PC-9 (cell line): ENCODE results near the gene CYP39A1. TPM values are rescaled to one million over a fixed set of nuclear protein-coding genes. Genes with fewer than 3 reads are reported as not detected.

Experiments used
- BruUV-seq: library from RNA; stranded (reverse); fragments of 400-500 nt; replicated peaks from 2 replicates; lab custom pipeline; 2021; lab: Mats Ljungman, UMichigan
- CTCF ChIA-PET: fragments of 300-600 bp; sonication (Branson Sonifier 250); formaldehyde crosslinking; loops from one replicate; lab custom pipeline; 2022; ENCODE audit warnings: antibody characterized with exemption; lab: Charles Lee
- POLR2A ChIA-PET: fragments of 300-600 bp; sonication (Branson Sonifier 250); formaldehyde crosslinking; loops from one replicate; lab custom pipeline; 2022; ENCODE audit warnings: antibody characterized with exemption; ENCODE audit not compliant: unreplicated experiment; lab: Charles Lee
- DNase-seq, 2 experiments: peaks; one replicate each; pipeline versions ENCODE4 v3.0.0 to v3.0.0-alpha.2; 2015 to 2022; ENCODE audit warnings: mixed read lengths in 1 of 2
- H2AFZ ChIP-seq: fragments of 200-600 bp; sonication (generic); 2 replicates; pipeline ENCODE4 v1.8.1; 2017; ENCODE audit warnings: antibody characterized with exemption
- H3F3A ChIP-seq: fragments of 200-600 bp; sonication (generic); 2 replicates; pipeline ENCODE4 v1.8.1; 2017; ENCODE audit warnings: antibody characterized with exemption, mild to moderate bottlenecking, low read depth; ENCODE audit not compliant: insufficient read depth
- H3K27ac ChIP-seq: fragments of 200-600 bp; sonication (generic); 2 replicates; pipeline ENCODE4 v1.6.1; 2016; ENCODE audit warnings: mixed run types
- H3K27me3 ChIP-seq: fragments of 200-600 bp; sonication (generic); 2 replicates; pipeline ENCODE4 v1.6.1; 2016; ENCODE audit warnings: low read depth, mixed run types; ENCODE audit not compliant: insufficient read depth
- H3K36me3 ChIP-seq: fragments of 200-600 bp; sonication (generic); 2 replicates; pipeline ENCODE4 v1.6.1; 2016; ENCODE audit warnings: low read depth, mixed run types
- H3K4me1 ChIP-seq: fragments of 200-600 bp; sonication (generic); replicated peaks from 2 replicates; pipeline ENCODE4 v1.6.1; 2016; ENCODE audit warnings: mixed run types; ENCODE audit not compliant: insufficient read depth
- H3K4me2 ChIP-seq: fragments of 200-600 bp; sonication (generic); 2 replicates; pipeline ENCODE4 v1.6.1; 2017; ENCODE audit warnings: mixed run types
- H3K4me3 ChIP-seq: fragments of 200-600 bp; sonication (generic); 2 replicates; pipeline ENCODE4 v1.6.1; 2016; ENCODE audit warnings: mixed run types
- H3K79me2 ChIP-seq: fragments of 200-600 bp; sonication (generic); 2 replicates; pipeline ENCODE4 v1.6.1; 2017; ENCODE audit warnings: low read depth, mixed run types
- H3K9me2 ChIP-seq: fragments of 200-600 bp; sonication (generic); 2 replicates; pipeline ENCODE4 v1.8.1; 2017; ENCODE audit warnings: mild to moderate bottlenecking; ENCODE audit not compliant: insufficient read depth
- H3K9me3 ChIP-seq: fragments of 200-600 bp; sonication (generic); 2 replicates; pipeline ENCODE4 v1.8.1; 2016; ENCODE audit warnings: low read depth; ENCODE audit not compliant: insufficient read depth
- H4K20me1 ChIP-seq: fragments of 200-600 bp; sonication (generic); 2 replicates; pipeline ENCODE4 v1.8.1; 2017; ENCODE audit not compliant: insufficient read depth
- CTCF ChIP-seq: fragments of 200-600 bp; sonication (generic); conservative IDR thresholded peaks from 2 replicates; pipeline ENCODE4 v1.6.1; 2017; ENCODE audit warnings: mixed run types, antibody characterized with exemption, mild to moderate bottlenecking, moderate library complexity
- EZH2 ChIP-seq: fragments of 200-600 bp; sonication (generic); IDR thresholded peaks from 2 replicates; pipeline ENCODE4 v1.8.0; 2017; ENCODE audit warnings: antibody characterized with exemption, low read depth
- intact Hi-C: fragments of 100-400 bp; cut with micrococcal nuclease; formaldehyde crosslinking; loops from one replicate; pipeline ENCODE4 v1.10.0; 2022; ENCODE audit not compliant: unreplicated experiment
- total RNA-seq: library from RNA; stranded (reverse); gene quantifications from 2 replicates; pipeline ENCODE4 v1.2.3, GENCODE V29; 2021

CYP39A1 gene
- total RNA-seq, 1 experiment from 2014 or later: 5.6 TPM

GRCh38 chr6:46626976-46627375 is 25.6 kb downstream of the CYP39A1 start:
- Histone ChIP-seq H3K4me1 (peaks cover 7% of the 10 kb centered on the region; the same call in 1 of the 2 replicates), H2AFZ (no peak overlapping the region), H3F3A (no peaks in the 10 kb centered on the region; the same call in 1 of the 2 replicates), H4K20me1 (no peaks in the 10 kb centered on the region), H3K9me2 (no peaks in the 10 kb centered on the region), H3K27ac (no peak overlapping the region), H3K79me2 (no peaks in the 10 kb centered on the region), H3K4me3 (no peak overlapping the region), H3K9me3 (no peaks in the 10 kb centered on the region), H3K27me3 (no peaks in the 10 kb centered on the region), H3K4me2 (no peak overlapping the region), H3K36me3 (no peaks in the 10 kb centered on the region)
- TF ChIP-seq EZH2: no peak
- TF ChIP-seq CTCF: no peak
- ChIA-PET POLR2A (no interaction called here), CTCF (no interaction called here)
- intact Hi-C loops: loop anchor here (1.0 kb wide), 3 partner anchors 154 to 537 kb away; no protein-coding TSS in a partner anchor
- no peak for DNase-seq
- no TSS peak for BruUV-seq

GRCh38 chr6:46626228-46626909 is 26.2 kb downstream of the CYP39A1 start:
- peak in 1 of 2 experiments; percentile 61 for DNase-seq
- Histone ChIP-seq H3K27ac (no peak overlapping the region), H3K36me3 (no peaks in the 10 kb centered on the region), H4K20me1 (no peaks in the 10 kb centered on the region), H2AFZ (no peak overlapping the region), H3K4me1 (peaks cover 7% of the 10 kb centered on the region; the same call in 1 of the 2 replicates), H3K4me3 (no peak overlapping the region), H3K9me2 (no peaks in the 10 kb centered on the region), H3F3A (no peaks in the 10 kb centered on the region; the same call in 1 of the 2 replicates), H3K79me2 (no peaks in the 10 kb centered on the region), H3K27me3 (no peaks in the 10 kb centered on the region), H3K9me3 (no peaks in the 10 kb centered on the region), H3K4me2 (peak overlapping the region; percentile 45)
- ChIA-PET CTCF (no interaction called here), POLR2A (no interaction called here)
- BruUV-seq: no TSS peak
- intact Hi-C loops: loop anchor here (1.0 kb wide), 3 partner anchors 155 to 536 kb away; no protein-coding TSS in a partner anchor
- TF ChIP-seq CTCF: peak; percentile 77
- TF ChIP-seq EZH2: no peak

GRCh38 chr6:46618726-46619125 is 33.9 kb downstream of the CYP39A1 start:
- no peaks in the 10 kb centered on the region for H3K36me3 ChIP-seq
- TF ChIP-seq CTCF (no peak), EZH2 (no peak)
- H3K9me2 ChIP-seq: no peaks in the 10 kb centered on the region
- no peaks in the 10 kb centered on the region for H3K4me1 ChIP-seq
- BruUV-seq: no TSS peak
- ChIA-PET POLR2A (no interaction called here), CTCF (no interaction called here)
- H2AFZ ChIP-seq: no peak overlapping the region
- H3K79me2 ChIP-seq: no peaks in the 10 kb centered on the region
- no peak overlapping the region for H3K27ac ChIP-seq
- H3K4me2 ChIP-seq: no peak overlapping the region
- no peak overlapping the region for H3K4me3 ChIP-seq
- no peaks in the 10 kb centered on the region for H3F3A ChIP-seq
- no peaks in the 10 kb centered on the region for H4K20me1 ChIP-seq
- H3K9me3 ChIP-seq: no peaks in the 10 kb centered on the region
- intact Hi-C loops: no loop called here
- no peak for DNase-seq
- H3K27me3 ChIP-seq: no peaks in the 10 kb centered on the region
